ENCODE measurements around the gene HLA-DRB1.
A peak's percentile ranks its signal among the peaks of the same experiment; 100 is the strongest.

Gene HLA-DRB1

DNA sequence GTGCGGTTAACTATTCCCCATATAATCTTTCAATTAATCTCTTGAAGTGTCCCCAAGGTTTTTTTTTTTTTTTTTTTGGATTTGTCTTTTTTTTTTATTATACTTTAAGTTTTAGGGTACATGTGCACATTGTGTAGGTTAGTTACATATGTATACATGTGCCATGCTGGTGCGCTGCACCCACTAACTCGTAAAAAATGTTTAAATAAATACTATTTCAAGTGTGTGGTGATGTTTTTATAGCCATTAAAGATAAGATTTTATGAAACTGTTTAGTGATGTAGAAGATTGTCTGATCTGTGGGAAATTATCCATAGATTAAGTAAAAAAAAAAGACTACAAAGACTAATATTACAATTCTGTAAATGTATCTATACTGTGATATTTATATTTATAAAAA is 34.9 kb upstream of the HLA-DRB1 start:
- DNase-seq (ENCODE audit: low spot score): no peak
- Histone ChIP-seq H3K9me3 (ENCODE audit: severe bottlenecking) (no peaks in the 10 kb centered on the region), H3K27me3 (ENCODE audit: insufficient read depth, poor library complexity, severe bottlenecking) (no peaks in the 10 kb centered on the region), H3K27ac (ENCODE audit: poor library complexity, severe bottlenecking) (no peak overlapping the region), H3K4me1 (ENCODE audit: insufficient read depth, poor library complexity, severe bottlenecking) (no peaks in the 10 kb centered on the region), H3K4me3 (ENCODE audit: severe bottlenecking) (no peak overlapping the region), H3K36me3 (ENCODE audit: low read depth) (no peaks in the 10 kb centered on the region)
- no peak for TF ChIP-seq CTCF (IDR thresholded peaks at IDR 0.05; ENCODE audit: poor library complexity, severe bottlenecking)
- no peak for ATAC-seq (ENCODE audit: low read depth)

DNA sequence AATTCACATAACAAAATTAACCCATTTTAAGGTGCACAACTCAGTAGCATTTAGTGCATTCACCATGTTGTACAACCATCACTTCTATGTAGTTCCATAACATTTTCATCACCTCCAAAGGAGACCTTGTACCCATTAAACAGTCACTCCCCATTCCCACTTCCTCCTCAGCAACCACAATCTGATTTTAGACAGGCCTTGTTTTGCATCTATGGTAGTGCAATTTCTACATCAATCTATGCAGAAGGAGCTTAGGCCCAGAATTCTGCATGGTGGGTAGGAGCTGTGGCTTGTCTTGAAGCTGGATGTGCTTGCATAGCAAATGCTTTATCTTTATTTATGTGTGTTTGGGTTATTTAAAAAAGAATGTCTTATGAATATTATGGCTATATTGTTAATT is 34.0 kb upstream of the HLA-DRB1 start:
- Histone ChIP-seq H3K27me3 (ENCODE audit: insufficient read depth, poor library complexity, severe bottlenecking) (no peaks in the 10 kb centered on the region), H3K27ac (ENCODE audit: poor library complexity, severe bottlenecking) (no peak overlapping the region), H3K9me3 (ENCODE audit: severe bottlenecking) (no peaks in the 10 kb centered on the region), H3K4me1 (ENCODE audit: insufficient read depth, poor library complexity, severe bottlenecking) (no peaks in the 10 kb centered on the region), H3K4me3 (ENCODE audit: severe bottlenecking) (no peak overlapping the region), H3K36me3 (ENCODE audit: low read depth) (no peaks in the 10 kb centered on the region)
- no peak for TF ChIP-seq CTCF (IDR thresholded peaks at IDR 0.05; ENCODE audit: poor library complexity, severe bottlenecking)
- ATAC-seq (ENCODE audit: low read depth): no peak
- DNase-seq (ENCODE audit: low spot score): no peak

- H3K4me1 ChIP-seq (ENCODE audit: insufficient read depth, poor library complexity, severe bottlenecking): no peaks in the 10 kb centered on the region
- peak; percentile 24 for TF ChIP-seq CTCF (IDR thresholded peaks at IDR 0.05; ENCODE audit: poor library complexity, severe bottlenecking)
- H3K27ac ChIP-seq (ENCODE audit: poor library complexity, severe bottlenecking): no peak overlapping the region
- ATAC-seq (ENCODE audit: low read depth) (peak; percentile 70), DNase-seq (ENCODE audit: low spot score) (no peak)
- H3K36me3 ChIP-seq (ENCODE audit: low read depth): no peaks in the 10 kb centered on the region
- H3K27me3 ChIP-seq (ENCODE audit: insufficient read depth, poor library complexity, severe bottlenecking): no peaks in the 10 kb centered on the region
- H3K9me3 ChIP-seq (ENCODE audit: severe bottlenecking): no peaks in the 10 kb centered on the region
- no peak overlapping the region for H3K4me3 ChIP-seq (ENCODE audit: severe bottlenecking)
Measured at GRCh38 chr6:32622545-32623401, 33.1 kb upstream of the HLA-DRB1 start.

DNA sequence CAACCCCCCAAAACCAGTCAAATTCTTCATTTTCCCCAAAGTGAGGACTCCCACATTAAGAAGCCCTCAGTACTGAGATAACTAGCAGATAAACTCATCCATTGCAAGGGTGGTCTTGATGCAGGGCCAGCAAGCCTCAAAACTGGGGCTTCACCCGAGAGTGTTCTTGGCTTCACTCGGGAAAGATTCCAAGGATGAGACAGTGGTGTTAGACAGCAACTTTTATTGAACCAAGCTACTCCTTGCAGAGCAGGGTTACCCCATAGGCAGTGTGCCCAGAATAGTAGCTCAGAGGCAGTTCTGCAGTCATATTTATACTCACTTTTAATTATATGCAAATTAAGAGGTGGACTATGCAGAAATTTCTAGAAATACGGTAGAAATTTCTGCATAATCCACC is 31.7 kb upstream of the HLA-DRB1 start:
- H3K27ac ChIP-seq (ENCODE audit: poor library complexity, severe bottlenecking): no peak overlapping the region
- no peaks in the 10 kb centered on the region for H3K4me1 ChIP-seq (ENCODE audit: insufficient read depth, poor library complexity, severe bottlenecking)
- no peaks in the 10 kb centered on the region for H3K9me3 ChIP-seq (ENCODE audit: severe bottlenecking)
- no peaks in the 10 kb centered on the region for H3K27me3 ChIP-seq (ENCODE audit: insufficient read depth, poor library complexity, severe bottlenecking)
- H3K36me3 ChIP-seq (ENCODE audit: low read depth): no peaks in the 10 kb centered on the region
- H3K4me3 ChIP-seq (ENCODE audit: severe bottlenecking): no peak overlapping the region
- DNase-seq (ENCODE audit: low spot score) (no peak), ATAC-seq (ENCODE audit: low read depth) (no peak)
- no peak for TF ChIP-seq CTCF (IDR thresholded peaks at IDR 0.05; ENCODE audit: poor library complexity, severe bottlenecking)

- no peaks in the 10 kb centered on the region for H3K36me3 ChIP-seq (ENCODE audit: low read depth)
- no peak overlapping the region for H3K27ac ChIP-seq (ENCODE audit: poor library complexity, severe bottlenecking)
- ATAC-seq (ENCODE audit: low read depth): no peak
- no peak for DNase-seq (ENCODE audit: low spot score)
- no peak overlapping the region for H3K4me3 ChIP-seq (ENCODE audit: severe bottlenecking)
- no peaks in the 10 kb centered on the region for H3K4me1 ChIP-seq (ENCODE audit: insufficient read depth, poor library complexity, severe bottlenecking)
- no peak for TF ChIP-seq CTCF (IDR thresholded peaks at IDR 0.05; ENCODE audit: poor library complexity, severe bottlenecking)
- no peaks in the 10 kb centered on the region for H3K27me3 ChIP-seq (ENCODE audit: insufficient read depth, poor library complexity, severe bottlenecking)
- H3K9me3 ChIP-seq (ENCODE audit: severe bottlenecking): no peaks in the 10 kb centered on the region
Measured at GRCh38 chr6:32617751-32618150, 28.1 kb upstream of the HLA-DRB1 start.
